HG02852 (cell line): Measurements from ENCODE around the gene DAPK3.
"Not testable (repeated sequence)": the region's sequence is repeated elsewhere in the genome, so short reads cannot be mapped to it uniquely, and the experiment has no call there.

Experiments
- ATAC-seq: cut with Tn5 transposase; IDR thresholded peaks from one replicate; pipeline ENCODE4 v1.9.1; 2021; ENCODE audit warnings: mild to moderate bottlenecking, moderate library complexity; ENCODE audit not compliant: unreplicated experiment

Gene DAPK3

DNA sequence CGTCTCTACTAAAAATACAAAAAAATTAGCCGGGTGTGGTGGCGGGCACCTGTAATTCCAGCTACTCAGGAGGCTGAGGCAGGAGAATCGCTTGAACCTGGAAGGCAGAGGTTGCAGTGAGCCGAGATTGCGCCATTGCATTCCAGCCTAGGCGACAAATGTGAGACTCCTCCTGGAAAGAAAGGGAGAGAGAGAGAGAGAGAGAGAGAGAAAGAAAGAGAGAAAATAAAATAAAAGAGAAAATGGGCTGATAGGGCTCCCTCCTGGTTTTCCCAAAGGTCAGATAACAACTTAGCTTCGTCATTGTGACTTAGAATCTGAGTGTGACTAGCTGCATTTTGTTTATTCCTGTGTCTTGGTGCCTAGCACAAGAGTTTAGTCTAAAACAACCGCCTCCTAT lies 34.5 kb upstream of the DAPK3 start:
- ATAC-seq, result not testable (repeated sequence)

DNA sequence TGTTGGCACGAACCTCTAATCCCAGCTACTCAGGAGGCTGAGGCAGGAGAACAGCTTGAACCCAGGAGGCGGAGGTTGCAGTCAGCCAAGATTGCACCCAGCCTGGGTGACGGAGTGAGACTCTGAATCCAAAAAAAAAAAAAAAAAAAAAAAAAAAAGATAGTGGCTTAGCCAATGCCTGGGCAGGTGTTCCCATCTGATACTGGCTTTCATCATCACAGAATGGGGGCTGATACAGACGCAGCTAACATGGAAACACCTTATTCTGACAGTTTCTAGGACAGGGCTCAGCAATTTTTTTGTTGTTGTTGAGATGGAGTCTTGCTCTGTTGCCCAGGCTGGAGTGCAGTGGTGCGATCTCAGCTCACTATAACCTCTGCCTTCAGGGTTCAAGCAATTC lies 29.9 kb upstream of the DAPK3 start:
- not testable (repeated sequence) for ATAC-seq

DNA sequence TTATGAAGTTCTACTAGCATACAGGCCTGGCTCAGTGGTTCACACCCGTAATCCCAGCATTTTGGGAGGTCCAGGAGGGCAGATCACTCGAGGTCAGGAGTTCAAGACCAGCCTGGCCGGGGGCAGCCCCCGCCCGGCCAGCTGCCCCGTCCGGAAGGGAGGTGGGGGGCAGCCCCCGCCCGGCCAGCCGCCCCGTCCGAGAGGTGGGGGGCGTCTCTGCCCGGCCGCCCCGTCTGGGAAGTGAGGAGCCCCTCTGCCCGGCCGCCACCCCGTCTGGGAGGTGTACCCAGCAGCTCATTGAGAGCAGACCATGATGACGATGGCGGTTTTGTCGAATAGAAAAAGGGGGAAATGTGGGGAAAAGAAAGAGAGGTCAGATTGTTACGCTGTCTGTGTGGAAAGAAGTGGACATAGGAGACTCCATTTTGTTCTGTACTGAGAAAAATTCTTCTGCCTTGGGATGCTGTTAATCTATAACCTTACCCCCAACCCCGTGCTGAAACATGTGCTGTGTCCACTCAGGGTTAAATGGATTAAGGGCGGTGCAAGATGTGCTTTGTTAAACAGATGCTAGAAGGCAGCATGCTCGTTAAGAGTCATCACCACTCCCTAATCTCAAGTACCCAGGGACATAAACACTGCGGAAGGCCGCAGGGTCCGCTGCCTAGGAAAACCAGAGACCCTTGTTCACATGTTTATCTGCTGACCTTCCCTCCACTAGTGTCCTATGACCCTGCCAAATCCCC lies 27.9 kb upstream of the DAPK3 start:
- not testable (repeated sequence) for ATAC-seq

DNA sequence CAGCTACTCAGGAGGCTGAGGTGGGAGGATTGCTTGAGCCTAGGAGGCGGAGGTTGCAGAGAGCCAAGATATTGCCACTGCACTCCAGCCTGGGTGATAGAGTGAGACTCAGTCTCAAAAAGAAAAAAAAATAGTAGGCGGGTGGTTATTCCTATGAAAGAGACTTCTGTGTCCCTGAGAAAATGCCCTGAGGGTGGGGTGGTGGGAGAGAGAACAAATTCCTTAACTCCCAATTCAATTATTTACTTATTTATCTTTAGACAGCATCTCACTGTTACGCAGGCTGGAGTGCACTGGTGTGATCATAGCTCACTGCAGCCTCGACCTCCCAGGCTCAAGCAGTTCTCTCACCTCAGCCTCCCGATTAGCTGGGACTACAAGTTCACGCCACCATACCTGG lies 24.7 kb upstream of the DAPK3 start:
- ATAC-seq, result no peak

GRCh38 chr19:3990815-3991117 lies 19.9 kb upstream of the DAPK3 start:
- ATAC-seq, result no peak

GRCh38 chr19:3987619-3988371 lies 16.9 kb upstream of the DAPK3 start:
- peak; percentile 38 for ATAC-seq

DNA sequence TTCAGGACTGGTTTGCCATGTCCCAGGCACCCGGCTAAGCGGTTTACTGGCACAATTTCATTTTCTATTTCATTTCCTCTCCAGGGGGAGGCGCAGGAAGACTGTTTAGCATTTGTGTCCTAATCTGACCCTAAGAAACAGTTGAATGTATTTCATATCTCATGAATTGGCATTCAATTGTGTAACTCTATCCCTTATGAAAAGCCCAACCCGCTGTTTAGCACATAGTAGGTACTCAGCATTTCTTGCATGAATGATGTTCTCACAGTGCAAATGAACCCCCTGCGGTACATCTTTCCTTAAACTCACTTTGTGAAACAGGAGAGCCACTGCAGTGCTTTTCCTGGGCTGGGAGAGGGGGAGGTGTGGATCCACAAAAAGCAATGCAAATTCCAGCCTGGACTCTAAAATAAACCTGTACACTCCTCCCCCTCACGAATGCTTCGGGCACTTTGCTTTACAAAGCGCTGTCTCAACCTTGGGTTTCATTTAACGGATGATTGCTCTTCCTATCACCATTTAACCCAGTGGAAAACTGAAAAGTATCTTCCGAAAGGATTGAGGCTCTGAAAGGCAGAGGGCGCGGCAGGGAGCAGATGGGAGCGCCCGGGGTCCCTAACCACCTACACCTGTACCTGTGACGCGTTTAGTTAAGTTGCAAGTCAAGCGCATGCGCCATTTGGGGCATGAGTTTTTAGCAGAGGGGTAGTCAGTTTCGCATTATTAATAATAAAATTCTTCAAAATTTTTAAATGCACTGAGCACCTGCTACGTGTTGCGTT lies 15.6 kb upstream of the DAPK3 start:
- no peak for ATAC-seq

DNA sequence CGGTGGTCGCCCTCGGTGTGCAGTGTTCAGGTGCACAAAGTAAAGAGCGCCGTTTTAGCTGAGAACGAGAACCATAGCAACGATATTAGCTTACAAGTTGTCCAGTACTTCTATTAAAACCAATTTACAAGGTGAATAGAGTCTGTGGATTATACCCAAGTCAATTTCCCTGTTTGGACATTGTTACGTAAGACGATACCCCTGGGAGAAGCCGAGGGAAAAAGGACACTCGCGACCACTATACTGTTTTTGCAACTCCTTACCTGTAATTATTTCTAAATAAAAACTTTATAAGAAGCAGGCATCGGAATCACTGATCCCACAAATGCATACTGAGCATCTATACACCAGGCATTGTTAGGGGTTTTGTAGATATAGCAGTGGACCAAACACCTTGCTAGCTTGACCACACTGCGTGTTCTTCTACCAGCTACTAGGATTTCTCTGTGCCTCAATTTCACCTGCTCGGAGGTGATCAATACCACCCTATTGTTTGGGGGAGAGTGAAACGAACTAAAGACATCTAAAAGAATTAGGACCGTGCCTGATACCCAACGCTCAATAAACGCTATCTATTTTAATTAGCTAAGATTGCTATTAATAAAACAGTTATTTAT lies 14.9 kb upstream of the DAPK3 start:
- no peak for ATAC-seq

DNA sequence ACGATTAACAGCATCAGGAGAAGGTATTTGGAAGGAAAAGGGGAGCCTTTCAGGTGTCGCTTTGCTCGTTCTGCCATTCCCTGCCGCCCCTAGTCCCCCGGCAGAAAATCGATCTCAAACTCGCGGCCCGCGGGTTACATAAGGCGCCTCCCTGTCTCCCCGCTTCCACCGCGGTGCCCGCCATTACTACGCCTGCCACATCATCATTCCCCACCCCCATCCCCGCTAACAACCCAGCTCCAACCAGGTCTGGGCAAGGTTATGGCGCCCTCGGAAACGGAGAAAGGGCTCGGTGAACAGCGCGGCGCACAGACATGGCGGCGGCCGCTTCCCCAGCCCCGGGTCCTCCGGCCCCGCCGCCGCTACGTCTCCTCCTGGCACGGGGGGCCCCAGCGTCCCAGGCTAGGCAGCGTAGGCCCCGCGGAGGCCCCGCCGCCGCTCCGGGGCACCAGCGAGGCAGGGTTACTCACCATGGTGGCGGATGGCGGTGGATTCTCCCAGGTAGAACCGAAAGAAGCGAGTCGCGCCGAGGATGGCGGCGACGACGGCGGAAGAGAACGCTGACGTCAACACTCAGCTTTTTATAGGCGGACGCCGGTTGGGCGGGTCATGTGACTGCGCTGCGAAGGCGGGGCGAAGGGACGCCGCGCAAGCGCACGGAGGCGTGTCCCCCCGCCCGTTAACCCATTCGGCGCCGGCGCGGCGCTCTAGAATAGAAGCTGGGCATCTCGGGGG lies 14.2 kb upstream of the DAPK3 start, which contains the start of gene EEF2:
Gene EEF2 (minus strand): TSS at position 556 of the 735 bp plus-strand sequence. CDS start 83 bp downstream, at position 473.
- ATAC-seq, result peak; percentile 53

DNA sequence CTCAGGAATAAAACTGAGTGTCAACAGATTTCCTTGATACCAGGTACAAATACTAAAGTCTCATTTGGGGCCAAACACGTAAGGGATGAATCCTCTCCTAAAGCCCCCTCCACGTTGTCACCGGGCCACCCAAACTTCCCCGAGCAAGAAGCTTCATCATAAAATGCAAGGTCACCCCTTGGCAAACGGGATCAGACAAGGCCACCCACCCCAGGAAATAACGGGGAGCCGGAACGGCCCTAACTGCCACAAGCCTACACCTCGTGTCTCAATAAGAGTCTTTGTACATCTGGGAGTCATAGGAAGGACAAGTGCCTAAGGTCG lies 13.6 kb upstream of the DAPK3 start:
- no peak for ATAC-seq

- ATAC-seq, result no peak
These were observed 13.2 kb upstream of the DAPK3 start for GRCh38 chr19:3983936-3984583.

GRCh38 chr19:3983542-3983914 lies 12.6 kb upstream of the DAPK3 start:
- no peak for ATAC-seq

DNA sequence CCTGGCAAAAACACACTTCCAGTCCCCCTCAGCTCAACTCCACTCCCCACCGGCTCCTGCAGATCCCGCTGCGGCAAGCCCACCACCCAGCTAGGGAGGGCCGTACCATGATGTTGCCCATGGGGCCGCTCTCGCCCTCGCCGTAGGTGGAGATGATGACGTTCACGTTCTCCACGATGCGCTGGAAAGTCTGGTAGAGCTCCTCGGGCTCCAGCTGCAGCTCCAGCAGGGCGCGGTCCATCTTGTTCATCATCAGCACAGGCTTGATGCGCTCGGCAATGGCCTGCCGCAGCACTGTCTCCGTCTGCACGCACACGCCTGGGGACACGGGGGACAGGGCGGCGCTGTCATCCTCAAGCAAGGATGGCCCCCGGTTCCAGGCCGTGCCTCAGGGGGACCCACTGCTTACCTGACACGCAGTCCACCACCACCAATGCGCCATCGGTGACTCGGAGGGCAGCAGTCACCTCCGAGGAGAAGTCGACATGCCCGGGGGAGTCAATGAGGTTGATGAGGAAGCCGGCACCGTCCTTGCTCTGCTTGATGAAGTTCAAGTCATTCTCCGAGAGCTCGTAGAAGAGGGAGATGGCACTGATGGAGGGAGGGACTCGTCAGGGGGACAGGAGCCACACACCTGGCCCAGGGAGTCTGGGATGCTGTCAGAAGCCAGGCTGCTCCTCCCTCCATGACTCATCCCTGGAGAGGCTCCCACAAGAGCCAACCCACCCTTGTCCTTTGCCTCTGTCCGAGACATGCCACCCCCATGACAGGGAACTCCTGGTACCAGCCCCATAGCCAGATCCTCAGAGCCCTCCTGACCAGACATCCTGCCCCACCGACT lies 12.0 kb upstream of the DAPK3 start:
- ATAC-seq, result no peak

GRCh38 chr19:3981736-3982681 lies 11.1 kb upstream of the DAPK3 start:
- no peak for ATAC-seq

DNA sequence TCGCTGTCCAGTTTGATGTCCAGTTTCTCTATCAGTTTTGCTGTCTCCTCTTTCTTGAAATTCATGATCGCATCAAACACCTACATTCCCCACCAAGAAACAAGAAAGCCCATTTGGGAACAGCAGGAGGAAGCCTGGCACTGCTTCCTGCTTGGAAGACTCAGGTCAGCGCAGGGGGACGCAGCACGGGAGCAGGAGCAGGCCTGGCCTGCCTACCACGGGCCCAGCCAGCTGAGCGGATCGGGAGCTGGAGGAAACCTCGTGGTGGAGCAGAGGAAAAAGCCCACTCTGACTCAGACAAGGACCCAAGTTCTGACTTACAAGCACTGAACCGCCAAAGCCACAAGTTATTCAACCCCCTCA lies 10.5 kb upstream of the DAPK3 start:
- no peak for ATAC-seq

- no peak for ATAC-seq
These were observed 9.7 kb upstream of the DAPK3 start for GRCh38 chr19:3980353-3981251.

DNA sequence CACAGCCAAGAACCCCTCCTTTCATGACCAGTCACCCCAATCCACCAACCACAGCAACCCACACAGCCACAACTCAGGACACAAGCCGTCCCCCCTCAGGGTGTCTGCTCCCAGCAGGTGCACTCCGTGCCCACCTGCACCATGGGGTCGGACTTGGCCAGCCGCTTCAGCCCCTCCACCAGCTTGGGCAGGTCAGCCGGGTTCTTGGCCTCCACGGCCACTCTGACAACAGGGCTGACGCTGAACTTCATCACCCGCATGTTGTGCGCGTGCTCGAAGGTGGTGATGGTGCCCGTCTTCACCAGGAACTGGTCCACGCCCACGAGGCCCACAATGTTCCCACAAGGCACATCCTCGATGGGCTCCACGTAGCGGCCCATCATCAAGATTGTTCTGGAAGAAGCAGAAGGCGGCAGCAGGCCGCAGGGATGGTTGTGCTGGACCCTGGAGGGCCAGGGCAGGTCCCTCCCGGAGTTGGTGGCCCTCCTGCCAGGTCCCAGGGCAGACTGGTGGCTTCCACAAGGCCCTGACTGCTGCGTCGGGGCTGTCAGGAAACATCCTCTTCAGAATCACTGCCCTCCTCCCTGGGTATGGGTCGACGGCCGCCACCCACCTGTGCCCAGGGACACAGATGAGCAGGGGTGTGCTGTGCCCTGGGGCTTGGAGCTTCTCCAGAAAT lies 8.9 kb upstream of the DAPK3 start:
- no peak for ATAC-seq
